B cell (primary cell): ENCODE results near the gene BEST2. TPM values are rescaled to one million over a fixed set of nuclear protein-coding genes. Genes with fewer than 3 reads are reported as not detected.

Experiments used
- ATAC-seq: fragments of 200-7000 bp; cut with Tn5 transposase; one replicate; pipeline ENCODE4 v1.10.0; 2021; ENCODE audit warnings: low read depth, mild to moderate bottlenecking, moderate number of reproducible peaks, moderate library complexity
- CTCF ChIA-PET: fragments of 350-600 bp; sonication (Branson Sonifier 250); formaldehyde crosslinking; loops from one replicate; lab custom pipeline; 2021; ENCODE audit warnings: antibody characterized with exemption, inconsistent platforms; lab: Charles Lee
- POLR2A ChIA-PET: fragments of 350-600 bp; sonication (Branson Sonifier 250); formaldehyde crosslinking; loops from one replicate; lab custom pipeline; 2021; ENCODE audit warnings: antibody characterized with exemption; lab: Charles Lee
- DNase-seq: peaks from one replicate; pipeline ENCODE4 v3.0.0; 2013
- H2AFZ ChIP-seq: 2 replicates; pipeline ENCODE4 v1.6.1; 2012; ENCODE audit warnings: mild to moderate bottlenecking, low read depth, low read length; ENCODE audit not compliant: insufficient read depth, poor library complexity, severe bottlenecking
- H3K27ac ChIP-seq, 2 donors: 1 replicate in 1 of 2; 2 replicates in 1 of 2; pipeline ENCODE4 v1.5.1; 2012 to 2013; ENCODE audit warnings: low read length in 2 of 2, mild to moderate bottlenecking in 2 of 2, moderate library complexity in 1 of 2
- H3K27me3 ChIP-seq, 4 experiments: fragments of 200-600 bp in 1 of 4; sonication (generic) in 1 of 4; replicated peaks in 1 of 4; 1 replicate in 2 of 4; 2 replicates in 2 of 4; pipeline versions ENCODE4 v1.6.1 to v1.7.0; 2013 to 2016; ENCODE audit warnings: low read length in 3 of 4, mild to moderate bottlenecking in 2 of 4, mixed read lengths in 1 of 4, moderate library complexity in 1 of 4; ENCODE audit not compliant: insufficient read depth in 4 of 4, control insufficient read depth in 3 of 4; ENCODE audit errors: control extremely low read depth in 1 of 4
- H3K36me3 ChIP-seq, 2 experiments: replicated peaks in 1 of 2; 1 replicate in 1 of 2; 2 replicates in 1 of 2; pipeline versions ENCODE4 v1.6.1 to v1.7.1; 2013; ENCODE audit warnings: low read length in 1 of 2; ENCODE audit not compliant: insufficient read depth in 2 of 2, control insufficient read depth in 1 of 2; ENCODE audit errors: control extremely low read depth in 1 of 2, extremely low read depth in 1 of 2
- H3K4me1 ChIP-seq, 2 donors: fragments of 200-600 bp in 1 of 2; sonication (generic) in 1 of 2; 1 replicate in 1 of 2; 2 replicates in 1 of 2; pipeline versions ENCODE4 v1.5.1 to v1.6.1; 2013 to 2017; ENCODE audit warnings: low read length in 2 of 2; ENCODE audit not compliant: control insufficient read depth in 2 of 2, insufficient read depth in 2 of 2
- H3K4me2 ChIP-seq: replicated peaks from 2 replicates; pipeline ENCODE3; 2012; ENCODE audit warnings: mild to moderate bottlenecking, low read depth, low read length; ENCODE audit not compliant: poor library complexity, severe bottlenecking
- H3K4me3 ChIP-seq, 5 experiments: fragments of 200-600 bp in 1 of 5; sonication (generic) in 1 of 5; 1 replicate in 3 of 5; 2 replicates in 2 of 5; pipeline versions ENCODE4 v1.5.1 to v1.7.0; 2011 to 2016; ENCODE audit warnings: low read length in 4 of 5, mild to moderate bottlenecking in 4 of 5, low read depth in 2 of 5, control low read depth in 1 of 5, moderate library complexity in 1 of 5; ENCODE audit not compliant: insufficient read depth in 1 of 5; ENCODE audit errors: control extremely low read depth in 1 of 5, extremely low read depth in 1 of 5
- H3K79me2 ChIP-seq: fragments of 200-600 bp; sonication (generic); one replicate; pipeline ENCODE4 v1.6.0; 2016; ENCODE audit warnings: low read length; ENCODE audit not compliant: control insufficient read depth, insufficient read depth
- H3K9ac ChIP-seq: fragments of 200-600 bp; sonication (generic); 2 replicates; pipeline ENCODE4 v1.6.1; 2017; ENCODE audit warnings: mild to moderate bottlenecking, low read length, moderate library complexity
- H3K9me3 ChIP-seq, 3 donors: one replicate each; pipeline versions ENCODE4 v1.6.1 to v1.7.1; 2013; ENCODE audit warnings: low read length in 2 of 3; ENCODE audit not compliant: control insufficient read depth in 2 of 3, insufficient read depth in 1 of 3; ENCODE audit errors: control extremely low read depth in 1 of 3
- H4K20me1 ChIP-seq: 2 replicates; pipeline ENCODE4 v1.6.0; 2012; ENCODE audit warnings: mild to moderate bottlenecking, low read length; ENCODE audit not compliant: insufficient read depth, control insufficient read depth, poor library complexity, severe bottlenecking
- H3K27ac Mint-ChIP-seq: one replicate; pipeline ENCODE4 v1.8.0; 2021; ENCODE audit warnings: mixed read lengths
- H3K27me3 Mint-ChIP-seq: one replicate; pipeline ENCODE4 v1.8.0; 2021; ENCODE audit warnings: mixed read lengths
- H3K4me1 Mint-ChIP-seq: one replicate; pipeline ENCODE4 v1.8.0; 2021; ENCODE audit warnings: mixed read lengths
- H3K4me3 Mint-ChIP-seq: one replicate; pipeline ENCODE4 v1.8.0; 2021; ENCODE audit warnings: mixed read lengths
- H3K9me3 Mint-ChIP-seq: one replicate; pipeline ENCODE4 v1.8.0; 2022; ENCODE audit warnings: mixed read lengths; ENCODE audit not compliant: insufficient read depth
- CTCF ChIP-seq: fragments of 200-600 bp; IDR thresholded peaks from one replicate; pipeline ENCODE4 v1.8.0; 2022; ENCODE audit warnings: antibody characterized with exemption, mild to moderate bottlenecking
- EZH2 ChIP-seq: IDR thresholded peaks from 2 replicates; pipeline ENCODE4 v1.6.1; 2012; ENCODE audit warnings: borderline replicate concordance, low read depth, mild to moderate bottlenecking, moderate library complexity, low read length; ENCODE audit not compliant: insufficient read depth, poor library complexity, severe bottlenecking
- WGBS: methylation state at CpG from one replicate; pipeline ENCODE4 v1.1.5; 2013; ENCODE audit warnings: missing lambda C conversion rate; ENCODE audit not compliant: insufficient coverage; 5-methylcytosine and 5-hydroxymethylcytosine counted together
- intact Hi-C: fragments of 100-400 bp; cut with micrococcal nuclease; formaldehyde crosslinking; loops from one replicate; pipeline ENCODE4 v1.10.0; 2022
- polyA plus RNA-seq: library from polyadenylated mRNA; depleted of rRNA; stranded (reverse); fragments of >200 nt; gene quantifications from 2 replicates; pipeline ENCODE4 v1.2.3, GENCODE V29; 2012
- total RNA-seq, 2 donors: library from RNA; stranded (reverse); fragments of 120-200 nt in 1 of 2; gene quantifications; 1 replicate in 1 of 2; 2 replicates in 1 of 2; pipeline versions ENCODE4 v1.2.3 to v1.2.4, GENCODE V29; 2013 to 2022

BEST2 gene
- total and polyA plus RNA-seq, 2 donors (not counting 1 experiment from before 2014, with no cell fraction given) = 0.07 TPM; not detected in 1

DNA sequence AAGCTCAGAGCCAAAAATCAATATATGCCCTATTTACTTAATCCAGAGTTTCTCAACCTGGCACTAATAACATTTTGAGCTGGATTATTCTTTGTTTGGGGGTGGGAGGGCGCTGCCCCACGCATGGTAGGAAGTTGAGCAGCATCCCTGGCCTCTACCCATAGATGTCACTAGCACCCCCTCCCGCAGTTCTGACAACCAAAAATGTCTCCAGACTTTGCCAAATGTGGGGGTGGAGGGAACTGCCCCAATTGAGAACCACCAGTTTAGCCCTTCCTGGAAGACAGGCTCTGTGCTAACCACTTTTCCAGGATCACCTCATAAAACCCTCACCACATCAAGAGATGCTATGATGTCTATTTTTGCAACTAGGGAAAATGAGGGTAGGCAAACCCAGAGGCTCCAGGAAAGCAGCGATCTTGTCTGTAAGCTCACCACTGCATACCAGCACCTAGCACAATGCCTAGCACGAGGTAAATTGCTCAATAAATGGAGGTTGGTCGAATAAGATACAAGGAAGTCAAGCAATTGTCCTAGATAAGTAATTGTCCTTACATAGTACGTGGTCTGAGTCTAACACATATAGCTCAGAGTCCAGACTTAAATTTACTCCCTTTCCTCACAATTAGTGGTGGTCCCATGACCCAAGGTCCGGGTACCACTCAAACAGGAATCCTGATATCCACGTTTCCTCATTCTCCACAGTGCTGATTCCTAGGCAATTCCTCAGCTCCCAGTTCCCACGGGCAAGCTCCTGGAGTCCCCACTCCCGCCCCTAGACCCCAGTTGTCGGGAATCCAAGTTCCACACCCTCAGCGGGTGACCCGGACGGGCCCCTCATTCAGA, 18.0 kb upstream of the BEST2 start:
- Mint-ChIP-seq H3K4me1 (peaks cover 67% of the 10 kb centered on the region), H3K9me3 (no peaks in the 10 kb centered on the region), H3K27me3 (no peaks in the 10 kb centered on the region), H3K4me3 (peak overlapping the region; percentile 95), H3K27ac (peak overlapping the region; percentile 98)
- no peaks in the 10 kb centered on the region for H3K27me3 ChIP-seq
- H3K79me2 ChIP-seq = peaks cover 81% of the 10 kb centered on the region
- ATAC-seq (no peak), DNase-seq (peak; percentile 69)
- H3K4me3 ChIP-seq = peak overlapping the region; percentile 88 to 97 (median 92)
- peaks cover 65 to 76% of the 10 kb centered on the region in 2 donors for H3K4me1 ChIP-seq
- H3K9me3 ChIP-seq = no peaks in the 10 kb centered on the region
- intact Hi-C loops = loop anchor here (1.0 to 5.0 kb wide), 4 partner anchors 10 to 1014 kb away; partner anchors contain the start of genes DHPS, JUNB and TNPO2
- peak overlapping the region; percentile 94 for H3K4me2 ChIP-seq
- H2AFZ ChIP-seq = peak overlapping the region; percentile 82
- ChIA-PET CTCF (interaction anchor here (0.6 to 3.5 kb wide), 13 partner anchors 10 to 120 kb away, joined by 3 to 26 read pairs (median 5); partner anchors contain the start of genes FBXW9 and TNPO2), POLR2A (interaction anchor here (0.6 to 4.4 kb wide), 7 partner anchors 11 to 67 kb away, joined by 3 to 29 read pairs (median 3); partner anchors contain the start of genes DHPS, FBXW9, JUNB and MAN2B1)
- peaks cover 56% of the 10 kb centered on the region for H4K20me1 ChIP-seq
- peak overlapping the region; percentile 99 for H3K9ac ChIP-seq
- WGBS = 0% methylated on average over 8 of the region's 15 CpGs
- H3K27ac ChIP-seq = peak overlapping the region; percentile 82 to 97
- no peak for TF ChIP-seq EZH2
- peak; percentile 69 for TF ChIP-seq CTCF
- peaks cover 2 to 29% of the 10 kb centered on the region in 2 experiments for H3K36me3 ChIP-seq
